ENCODE data around the gene ZBED3. TPM values are rescaled to one million over a fixed set of nuclear protein-coding genes. Genes with fewer than 3 reads are reported as not detected.

Gene ZBED3
- total and polyA plus RNA-seq, 4 donors = 2.7 to 14.7 (median 9.2) TPM

GRCh38 chr5:77024490-77024889, 62.6 kb downstream of the ZBED3 start:
- Histone ChIP-seq H3K27me3 (ENCODE audit: control insufficient read depth, insufficient read depth, low read length) (no peaks in the 10 kb centered on the region), H3K27ac (ENCODE audit: low read depth, low read length) (no peak overlapping the region), H3K9me3 (ENCODE audit: control insufficient read depth, insufficient read depth, low read length) (peaks cover 2% of the 10 kb centered on the region), H3K4me3 (ENCODE audit: low read depth, low read length) (no peak overlapping the region), H3K4me1 (ENCODE audit: control insufficient read depth, insufficient read depth, low read length) (no peaks in the 10 kb centered on the region), H3K36me3 (ENCODE audit: control insufficient read depth, insufficient read depth, low read length) (no peaks in the 10 kb centered on the region)
- WGBS (ENCODE audit: insufficient coverage) = no CpG with 5 or more reads among the region's 1 CpG
- no peak for DNase-seq (ENCODE audit: low read depth in 4 of 6, low spot score in 6 of 6)

GRCh38 chr5:77022511-77023417, 64.3 kb downstream of the ZBED3 start:
- Histone ChIP-seq H3K27me3 (ENCODE audit: control insufficient read depth, insufficient read depth, low read length) (no peaks in the 10 kb centered on the region), H3K4me3 (ENCODE audit: low read depth, low read length) (no peak overlapping the region), H3K27ac (ENCODE audit: low read depth, low read length) (no peak overlapping the region), H3K36me3 (ENCODE audit: control insufficient read depth, insufficient read depth, low read length) (no peaks in the 10 kb centered on the region), H3K9me3 (ENCODE audit: control insufficient read depth, insufficient read depth, low read length) (no peaks in the 10 kb centered on the region), H3K4me1 (ENCODE audit: control insufficient read depth, insufficient read depth, low read length) (no peaks in the 10 kb centered on the region)
- WGBS (ENCODE audit: insufficient coverage) = 63% methylated on average over 2 of the region's 7 CpGs
- DNase-seq (ENCODE audit: low read depth in 4 of 6, low spot score in 6 of 6) = no peak

Small RNAs within 50 kb of the gene (small RNA-seq; reads per million reads assigned to genes)
- 242 reads per million, percentile 99 among the genes with 10 or more reads in this experiment for gene SNORA47 (ENCODE audit: low replicate concordance)

Other genes starting within 250 kb of the ZBED3 start
- 1 to 10 TPM in 1 of 2 donors, under 1 TPM in 1; 0.50 to 1.2 TPM for gene S100Z, start 237.3 kb downstream of the ZBED3 start, total RNA-seq
- gene S100Z, start 237.3 kb downstream of the ZBED3 start, polyA plus RNA-seq (ENCODE audit: insufficient read length in 2 of 2) = under 1 TPM; 0.26 to 0.40 TPM
- gene CRHBP, start 134.2 kb downstream of the ZBED3 start, total RNA-seq = 1 to 10 TPM; 1.0 to 4.7 TPM
- gene CRHBP, start 134.2 kb downstream of the ZBED3 start, polyA plus RNA-seq (ENCODE audit: insufficient read length in 2 of 2) = 1 to 10 TPM; 7.1 to 7.5 TPM
- gene AGGF1, start 56.9 kb downstream of the ZBED3 start, total RNA-seq = 10 to 100 TPM; 28.7 to 29.3 TPM
- 10 to 100 TPM; 20.9 to 27.3 TPM for gene AGGF1, start 56.9 kb downstream of the ZBED3 start, polyA plus RNA-seq (ENCODE audit: insufficient read length in 2 of 2)
- 10 to 100 TPM; 12.7 to 17.0 TPM for gene PDE8B, start 123.4 kb upstream of the ZBED3 start, total RNA-seq
- gene PDE8B, start 123.4 kb upstream of the ZBED3 start, polyA plus RNA-seq (ENCODE audit: insufficient read length in 2 of 2) = 10 to 100 TPM; 24.2 to 25.8 TPM

All from spinal cord (tissue), 10 donors.